Putamen (tissue), 1 donor: Measurements from ENCODE around the gene ATP13A4.

Source experiments
- DNase-seq: peaks from one replicate; pipeline ENCODE4 v3.0.0-alpha.2; 2016; ENCODE audit warnings: low spot score

Gene ATP13A4

GRCh38 chr3:193403307-193403706 is 151.4 kb downstream of the ATP13A4 start:
- DNase-seq = no peak

GRCh38 chr3:193400304-193400703 is 154.4 kb downstream of the ATP13A4 start:
- no peak for DNase-seq

GRCh38 chr3:193396451-193397244 is 158.0 kb downstream of the ATP13A4 start:
- no peak for DNase-seq

GRCh38 chr3:193391902-193392301 is 162.8 kb downstream of the ATP13A4 start:
- DNase-seq = no peak

- no peak for DNase-seq
Observed at GRCh38 chr3:193389335-193389734, 165.4 kb downstream of the ATP13A4 start.

GRCh38 chr3:193388361-193388760 is 166.3 kb downstream of the ATP13A4 start:
- DNase-seq = no peak

- DNase-seq = no peak
Observed at GRCh38 chr3:193387596-193387995, 167.1 kb downstream of the ATP13A4 start.

GRCh38 chr3:193378706-193379105 is 176.0 kb downstream of the ATP13A4 start, which contains the start of gene ATP13A5:
TSS of gene ATP13A5 (minus strand) at chr3:193378753. CDS start at chr3:193378725, 28 bp downstream.
- DNase-seq = no peak

- DNase-seq = no peak
Observed at GRCh38 chr3:193377591-193377990, 177.1 kb downstream of the ATP13A4 start.

GRCh38 chr3:193375614-193376013 is 179.1 kb downstream of the ATP13A4 start:
- DNase-seq = no peak

GRCh38 chr3:193372783-193373182 is 181.9 kb downstream of the ATP13A4 start:
- DNase-seq = no peak

GRCh38 chr3:193367868-193368267 is 186.8 kb downstream of the ATP13A4 start:
- no peak for DNase-seq

GRCh38 chr3:193357291-193357690 is 197.4 kb downstream of the ATP13A4 start:
- DNase-seq = no peak

GRCh38 chr3:193354423-193354822 is 200.3 kb downstream of the ATP13A4 start:
- DNase-seq = no peak
